CD4-positive, alpha-beta T cell treated with Interleukin-2 at 100 ng/mL for 4 hours (primary cell): ENCODE data around the gene SLC29A4.
"Not testable (repeated sequence)": the region's sequence is repeated elsewhere in the genome, so short reads cannot be mapped to it uniquely, and the experiment has no call there.

Source experiments
- DNase-seq: peaks from one replicate; pipeline ENCODE4 v3.0.0-alpha.2; 2020; ENCODE audit warnings: low spot score

Gene SLC29A4, protein sequence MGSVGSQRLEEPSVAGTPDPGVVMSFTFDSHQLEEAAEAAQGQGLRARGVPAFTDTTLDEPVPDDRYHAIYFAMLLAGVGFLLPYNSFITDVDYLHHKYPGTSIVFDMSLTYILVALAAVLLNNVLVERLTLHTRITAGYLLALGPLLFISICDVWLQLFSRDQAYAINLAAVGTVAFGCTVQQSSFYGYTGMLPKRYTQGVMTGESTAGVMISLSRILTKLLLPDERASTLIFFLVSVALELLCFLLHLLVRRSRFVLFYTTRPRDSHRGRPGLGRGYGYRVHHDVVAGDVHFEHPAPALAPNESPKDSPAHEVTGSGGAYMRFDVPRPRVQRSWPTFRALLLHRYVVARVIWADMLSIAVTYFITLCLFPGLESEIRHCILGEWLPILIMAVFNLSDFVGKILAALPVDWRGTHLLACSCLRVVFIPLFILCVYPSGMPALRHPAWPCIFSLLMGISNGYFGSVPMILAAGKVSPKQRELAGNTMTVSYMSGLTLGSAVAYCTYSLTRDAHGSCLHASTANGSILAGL

GRCh38 chr7:5282543-5283316 lies at the start of gene SLC29A4:
Gene SLC29A4 (plus strand): TSS chr7:5282943. CDS start chr7:5287817, 4,874 bp downstream.
- no peak for DNase-seq

DNA sequence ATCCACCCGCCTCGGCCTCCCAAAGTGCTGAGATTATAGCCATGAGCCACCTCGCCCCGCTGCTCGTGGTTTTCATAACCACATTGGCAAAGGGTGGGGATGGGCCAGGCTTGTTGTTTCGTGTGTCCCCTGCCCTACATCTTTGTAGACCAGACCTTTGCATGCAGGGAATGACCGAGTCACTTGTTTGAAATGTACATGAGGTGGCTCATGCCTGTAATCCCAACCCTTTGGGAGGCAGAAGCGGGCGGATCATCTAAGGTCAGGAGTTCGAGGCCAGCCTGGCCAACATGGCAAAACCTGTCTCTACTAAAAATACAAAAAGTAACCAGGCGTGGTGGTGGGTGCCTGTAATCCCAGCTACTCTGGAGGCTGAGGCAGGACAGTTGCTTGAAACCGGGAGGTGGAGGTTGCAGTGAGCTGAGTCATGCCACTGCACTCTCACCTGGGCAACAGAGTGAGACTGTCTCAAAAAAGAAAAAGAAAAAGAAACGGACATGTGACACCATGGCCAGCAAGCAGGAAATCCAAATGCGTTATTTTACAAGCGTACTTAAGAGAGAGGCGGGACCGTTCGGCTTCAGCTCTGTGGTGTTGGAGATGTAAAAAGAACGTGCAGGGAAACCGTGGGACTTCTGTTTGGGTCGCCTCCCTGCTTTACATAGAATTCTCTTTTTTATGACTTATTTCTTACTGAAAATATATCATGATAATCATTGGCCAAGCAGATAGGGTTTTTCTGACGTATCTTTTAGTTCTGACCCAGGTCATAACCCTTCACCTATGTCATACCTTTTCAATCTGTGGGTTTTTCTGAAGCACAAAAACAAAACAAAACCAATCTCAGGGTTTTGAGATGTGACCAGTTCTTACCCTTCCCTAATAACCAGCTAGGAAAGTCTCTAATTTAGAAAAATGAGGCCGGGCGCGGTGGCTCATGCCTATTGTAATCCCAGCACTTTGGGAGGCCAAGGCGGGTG lies 47.6 kb upstream of the SLC29A4 start:
- DNase-seq: no peak

GRCh38 chr7:5237286-5237685 lies 45.5 kb upstream of the SLC29A4 start:
- DNase-seq: peak; percentile 5

- DNase-seq: no peak
These were observed 44.2 kb upstream of the SLC29A4 start for GRCh38 chr7:5238500-5238899.

GRCh38 chr7:5243261-5243660 lies 39.5 kb upstream of the SLC29A4 start:
- no peak for DNase-seq

GRCh38 chr7:5248201-5248885 lies 34.4 kb upstream of the SLC29A4 start:
- no peak for DNase-seq

DNA sequence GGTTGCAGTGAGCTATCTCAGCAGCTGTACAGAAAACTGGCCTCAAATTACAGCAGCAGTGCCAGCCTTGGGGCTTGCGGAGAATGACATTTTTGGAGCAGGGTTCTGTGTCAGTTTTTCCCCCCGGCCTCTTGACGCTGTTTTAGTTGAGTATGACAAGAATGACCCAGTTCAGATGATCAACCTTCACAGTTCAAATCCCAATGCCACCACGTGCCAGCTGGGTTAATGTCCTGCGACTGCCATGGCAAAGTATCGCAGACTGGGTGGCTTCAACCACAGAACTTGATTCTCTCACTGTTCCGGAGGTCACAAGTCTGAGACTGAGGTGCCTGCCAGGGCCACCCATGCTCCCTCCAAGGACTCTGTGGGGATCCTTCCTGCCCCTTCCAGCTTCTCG lies 32.0 kb upstream of the SLC29A4 start:
- not testable (repeated sequence) for DNase-seq

DNA sequence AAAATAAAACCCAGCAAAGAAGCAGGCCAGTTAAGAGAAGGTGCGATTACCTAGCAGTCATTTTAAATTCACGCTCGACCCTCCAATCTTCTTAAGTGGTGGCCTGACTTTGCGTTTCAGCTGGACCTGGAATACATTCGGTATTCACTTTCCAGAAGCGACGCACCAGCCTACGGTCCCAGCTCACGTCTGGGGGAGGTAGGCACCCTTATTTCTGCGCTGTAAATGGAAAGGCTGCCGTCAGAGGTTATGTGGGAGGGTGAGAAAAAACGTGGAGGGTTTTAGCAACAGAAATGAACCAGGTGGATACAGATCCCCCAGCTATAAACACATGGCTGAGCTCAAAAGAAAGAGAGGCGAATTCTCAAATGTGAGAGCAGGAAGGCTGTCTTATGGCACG lies 29.2 kb upstream of the SLC29A4 start:
- DNase-seq: not testable (repeated sequence)

DNA sequence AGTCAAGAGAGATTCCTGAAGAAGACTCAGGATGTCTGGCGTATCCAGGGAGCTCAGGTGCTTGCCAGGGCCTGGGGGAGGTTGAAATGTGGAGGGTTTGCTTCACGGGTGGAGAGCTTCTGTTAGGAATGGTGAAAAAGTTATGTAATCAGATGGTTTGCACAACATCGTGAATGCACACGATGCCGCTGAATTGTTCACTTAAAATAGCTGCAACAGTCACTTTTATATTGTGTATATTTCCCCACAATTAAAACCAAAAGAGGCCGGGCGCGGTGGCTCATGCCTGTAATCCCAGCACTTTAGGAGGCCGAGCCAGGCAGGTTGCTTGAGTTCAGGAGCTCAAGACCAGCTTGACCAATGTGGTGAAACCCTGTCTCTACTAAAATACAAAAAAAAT lies 28.4 kb upstream of the SLC29A4 start:
- DNase-seq: not testable (repeated sequence)

- DNase-seq: no peak
These were observed 26.9 kb upstream of the SLC29A4 start for GRCh38 chr7:5255832-5256231.

- DNase-seq: not testable (repeated sequence)
These were observed 22.1 kb upstream of the SLC29A4 start for GRCh38 chr7:5260530-5261068.

DNA sequence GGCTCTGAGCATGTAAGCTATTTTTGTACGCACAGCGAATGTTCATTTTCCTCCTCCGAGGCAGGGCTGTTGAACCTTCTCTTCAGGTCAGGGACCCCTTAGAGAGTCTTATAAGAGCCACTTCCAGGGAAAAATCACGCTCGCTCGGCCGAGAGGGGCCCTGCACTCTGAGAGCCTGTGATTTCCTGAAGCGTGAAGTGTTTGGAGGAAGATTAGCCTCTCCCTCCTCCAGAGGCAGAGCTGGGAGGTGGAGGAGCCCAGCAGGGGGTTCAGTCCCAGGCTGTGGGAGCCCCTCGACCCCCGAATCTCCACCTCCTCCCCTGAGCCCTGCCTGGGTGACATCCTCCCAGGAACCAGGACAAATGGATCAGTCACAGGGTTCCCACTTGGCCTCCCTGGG lies 19.7 kb upstream of the SLC29A4 start:
- DNase-seq: not testable (repeated sequence)

DNA sequence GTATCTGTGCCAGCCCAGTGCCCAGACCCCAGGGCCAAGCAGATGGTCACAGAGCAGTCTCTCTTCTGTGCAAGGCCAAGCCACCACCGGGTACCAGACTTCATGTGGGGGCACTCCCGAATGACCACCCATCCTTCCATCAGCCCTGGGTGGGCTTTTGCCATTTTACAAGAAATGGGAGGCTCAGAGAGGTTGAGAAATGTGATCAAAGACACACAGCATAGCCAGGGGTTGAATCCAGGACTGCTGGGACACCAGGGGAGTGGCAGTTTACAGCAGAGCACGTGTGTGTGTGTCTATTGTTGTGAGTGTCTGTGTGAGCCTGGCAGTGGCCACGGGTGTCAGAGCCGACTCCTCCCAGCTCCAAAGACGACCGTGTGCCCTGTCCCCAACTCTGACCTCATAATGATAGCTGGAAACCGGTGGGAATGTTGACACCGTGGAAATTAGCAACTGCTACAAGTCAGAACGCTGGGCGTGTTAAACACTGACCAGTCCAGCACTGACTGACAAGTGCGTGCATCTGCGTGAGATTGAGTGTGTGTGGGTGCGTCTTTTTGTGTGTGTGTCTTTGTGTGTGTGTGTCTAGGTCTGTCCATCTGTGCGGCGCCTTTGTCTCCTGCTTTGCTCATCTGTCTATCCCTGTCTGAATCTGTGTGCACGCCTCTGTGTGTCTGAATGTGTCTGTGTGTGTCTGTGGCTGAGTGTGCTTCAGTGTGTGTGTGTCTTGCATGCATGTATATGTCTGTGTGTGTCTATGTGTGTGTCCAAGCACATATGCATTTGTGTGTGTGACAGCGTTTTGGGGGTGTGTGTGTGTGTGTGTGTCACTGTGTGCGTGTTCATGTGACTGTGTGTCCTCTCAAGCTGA lies 17.2 kb upstream of the SLC29A4 start:
- no peak for DNase-seq

DNA sequence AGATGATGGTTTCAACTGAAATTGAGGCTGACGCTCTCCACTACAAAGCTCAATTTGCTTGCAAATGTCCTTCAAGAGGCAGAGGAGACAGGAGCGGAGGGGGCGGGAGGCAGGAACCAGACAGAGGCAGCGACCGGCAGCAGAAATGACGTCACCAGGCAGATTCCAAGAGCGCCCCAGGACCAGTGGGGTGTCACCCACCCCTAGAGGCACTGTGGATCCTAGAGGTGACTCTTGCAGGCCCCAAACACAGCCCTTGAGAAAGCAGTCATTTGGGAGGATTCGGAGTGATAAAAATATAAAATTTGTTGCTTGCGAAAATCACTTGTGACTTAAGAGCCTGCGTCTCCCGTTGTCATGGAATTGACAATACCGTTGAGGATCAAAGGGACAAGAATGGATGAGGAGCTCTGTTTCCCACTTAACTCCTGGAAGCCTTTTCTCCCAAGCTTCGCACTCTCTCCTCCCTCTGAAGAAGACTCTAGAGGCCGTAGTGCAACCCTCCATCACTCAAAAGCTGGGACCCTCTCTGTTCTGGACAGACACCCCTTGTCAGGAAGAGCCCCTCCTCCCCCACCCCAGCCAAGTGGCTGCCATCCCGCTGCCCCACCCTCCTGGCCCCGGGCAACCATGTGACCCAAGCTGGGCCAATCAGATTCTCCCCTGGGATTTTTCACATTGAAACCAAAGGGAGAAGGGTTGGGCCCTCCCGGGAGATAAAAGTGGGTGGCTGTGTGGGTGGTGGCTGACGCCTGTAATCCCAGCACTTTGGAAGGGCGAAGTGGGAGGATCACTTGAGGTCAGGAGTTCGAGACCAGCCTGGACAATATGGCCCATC lies 16.3 kb upstream of the SLC29A4 start:
- DNase-seq: no peak

DNA sequence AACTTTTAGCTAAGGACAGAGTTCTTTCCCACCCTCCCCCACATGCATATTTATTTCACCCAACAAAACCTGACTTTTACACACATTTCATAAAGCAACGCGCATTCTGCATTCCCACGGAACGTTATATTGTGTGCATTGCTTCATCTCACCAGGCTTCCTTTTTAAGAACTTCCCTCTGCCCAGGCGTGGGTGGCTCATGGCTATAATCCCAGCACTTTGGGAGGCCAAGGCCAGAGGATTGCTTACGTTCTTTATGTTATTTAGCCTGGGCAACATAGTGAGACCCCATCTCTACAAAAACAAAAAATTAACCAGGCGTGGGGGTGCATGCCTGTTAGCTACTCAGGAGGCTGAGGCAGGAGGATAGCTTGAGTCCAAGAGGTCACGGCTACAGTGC lies 14.9 kb upstream of the SLC29A4 start:
- DNase-seq: not testable (repeated sequence)

DNA sequence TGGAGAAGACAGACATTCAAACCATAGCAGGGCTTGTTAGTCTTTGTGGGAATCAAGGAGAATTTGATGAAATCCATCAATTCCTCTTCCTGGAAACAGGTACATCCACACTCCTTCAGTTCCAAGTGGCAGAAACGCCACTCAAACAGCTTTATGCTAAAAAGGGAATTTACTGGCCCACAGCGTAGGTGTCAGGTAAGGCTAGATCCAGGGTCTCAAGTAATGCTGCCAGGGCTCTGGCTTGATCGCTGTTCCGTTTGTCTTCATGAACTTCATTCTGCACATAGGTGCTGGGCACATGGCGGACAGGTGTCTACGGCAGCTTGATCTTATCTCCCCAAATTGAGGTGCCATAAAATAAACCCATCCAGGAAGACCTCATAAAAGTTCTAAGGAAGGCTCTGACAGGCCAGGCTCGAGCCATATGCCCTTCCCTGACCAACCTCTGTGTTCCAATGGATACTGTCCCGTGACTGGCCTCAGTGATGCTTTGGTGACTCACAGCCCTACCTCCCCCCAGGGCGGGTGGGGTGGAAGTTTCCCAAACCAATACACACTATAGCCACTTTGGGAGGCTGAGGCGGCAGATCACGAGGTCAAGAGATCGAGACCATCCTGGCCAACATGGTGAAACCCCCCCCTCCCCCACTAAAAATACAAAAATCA lies 12.6 kb upstream of the SLC29A4 start:
- not testable (repeated sequence) for DNase-seq

GRCh38 chr7:5270788-5271187 lies 12.0 kb upstream of the SLC29A4 start:
- no peak for DNase-seq

DNA sequence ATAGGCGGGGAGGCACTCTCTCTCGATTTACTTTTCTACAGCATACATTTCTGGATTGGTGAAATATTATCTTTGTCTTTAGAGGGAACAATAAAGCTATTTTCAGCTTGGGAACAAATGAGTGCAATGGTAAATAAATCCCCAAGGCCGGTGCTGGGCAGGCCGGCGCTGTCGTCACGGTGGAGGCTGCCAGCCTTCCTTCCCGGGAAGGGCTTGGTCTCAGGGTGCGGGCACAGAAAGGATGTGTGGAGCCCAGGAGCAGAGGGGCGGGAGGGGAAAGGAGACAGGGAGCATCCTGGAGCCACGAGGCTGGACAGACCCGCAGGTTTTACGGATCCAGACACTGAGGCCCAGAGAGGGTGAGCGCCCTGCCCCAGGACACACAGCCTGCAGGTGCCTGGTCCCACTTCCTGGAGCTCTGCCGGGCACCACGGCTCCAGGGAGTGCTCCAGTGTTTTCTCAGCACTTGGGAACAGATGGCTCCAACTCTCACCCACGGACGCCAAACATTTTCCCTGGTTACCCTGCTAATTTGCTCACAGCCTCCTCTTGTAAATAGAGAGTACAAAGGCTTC lies 8.8 kb upstream of the SLC29A4 start:
- not testable (repeated sequence) for DNase-seq
